ENCODE data around the gene SLC16A3.
A peak's percentile ranks its signal among the peaks of the same experiment; 100 is the strongest.

Gene SLC16A3

DNA sequence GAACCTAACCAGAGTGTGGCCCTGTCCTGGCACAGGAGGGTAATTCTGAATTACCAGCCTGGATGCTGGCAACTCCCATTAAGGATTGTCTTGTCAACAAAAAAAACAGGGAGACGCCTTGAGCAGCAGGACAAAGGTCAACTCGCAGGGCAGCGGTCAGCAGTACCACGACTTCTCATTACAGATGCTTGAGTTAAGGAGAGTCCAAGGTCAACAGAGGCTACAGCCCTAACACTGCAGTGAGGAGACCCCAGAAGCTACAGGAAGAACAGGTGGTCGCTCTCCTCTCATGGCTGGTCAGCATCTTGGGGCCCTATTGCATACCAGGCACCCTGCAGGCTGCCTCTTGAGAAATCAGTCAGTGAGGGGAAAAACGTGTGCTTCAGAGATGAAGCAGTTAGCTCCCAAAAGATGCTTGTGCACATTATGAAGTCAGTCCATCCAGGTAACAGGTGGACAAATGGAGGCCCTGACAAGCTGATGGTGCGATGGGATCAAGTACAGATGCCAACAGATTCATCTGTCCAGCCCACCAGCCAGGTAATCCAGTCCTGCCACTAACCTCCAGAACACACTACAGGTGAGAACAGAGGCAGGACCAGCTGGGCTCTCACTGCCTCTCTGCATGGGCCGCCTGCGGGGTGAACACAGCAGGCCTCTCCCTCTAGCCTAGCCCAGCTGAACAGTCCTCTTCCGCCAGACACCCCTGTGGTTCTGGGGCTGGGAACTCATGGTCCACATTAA is 40.5 kb downstream of the SLC16A3 start:
- no peak for DNase-seq (ENCODE audit: low read depth in 2 of 2)

DNA sequence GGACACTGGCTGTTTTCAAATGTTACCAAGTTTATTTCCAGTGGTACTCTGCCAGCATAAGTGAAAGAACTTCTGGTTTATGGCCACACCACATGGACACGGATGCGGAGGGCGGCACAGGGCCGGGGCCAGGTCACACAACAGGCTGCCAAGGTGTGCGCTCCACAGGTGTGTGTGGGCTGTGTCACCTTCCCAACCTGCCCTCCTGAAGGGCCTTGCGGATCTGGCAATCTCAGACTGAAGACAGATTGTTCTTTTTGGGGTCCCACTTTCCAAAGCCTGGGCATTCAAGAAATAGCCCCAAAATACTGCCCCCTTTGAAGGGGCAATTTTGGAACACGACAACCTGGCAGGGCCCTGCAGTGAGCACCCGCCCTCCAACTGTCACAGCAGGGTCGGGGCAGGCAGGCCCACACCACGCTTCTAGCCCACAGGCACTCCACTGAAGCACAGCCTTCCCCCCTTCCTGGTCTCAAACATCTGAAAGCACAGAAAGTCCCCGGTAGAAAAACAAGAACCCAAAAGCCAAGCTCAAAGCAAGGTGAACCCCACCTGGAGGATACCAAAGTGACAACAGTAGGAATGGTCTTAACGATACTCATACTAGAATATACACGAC is 41.1 kb downstream of the SLC16A3 start:
- DNase-seq (ENCODE audit: low read depth in 2 of 2), result no peak

DNA sequence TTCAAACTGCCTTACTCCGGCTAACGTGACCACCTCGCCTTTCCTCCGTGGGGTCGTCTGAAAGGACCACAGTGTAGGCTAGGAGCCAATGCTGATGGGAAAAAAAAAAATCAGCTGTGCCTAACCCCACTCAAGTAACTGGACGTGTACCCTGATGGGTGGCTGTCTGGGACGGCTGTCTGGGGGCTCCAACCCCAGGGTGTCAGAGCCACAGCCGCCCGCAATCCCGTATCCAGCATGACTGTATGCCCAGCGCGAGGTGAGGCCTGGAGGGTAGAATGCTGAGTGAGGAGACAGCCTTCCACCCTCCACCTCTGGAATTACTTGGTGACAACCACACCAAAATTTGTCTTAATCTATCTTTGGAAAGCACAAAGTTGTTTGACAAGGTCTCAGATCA is 41.8 kb downstream of the SLC16A3 start:
- no peak for DNase-seq (ENCODE audit: low read depth in 2 of 2)

DNA sequence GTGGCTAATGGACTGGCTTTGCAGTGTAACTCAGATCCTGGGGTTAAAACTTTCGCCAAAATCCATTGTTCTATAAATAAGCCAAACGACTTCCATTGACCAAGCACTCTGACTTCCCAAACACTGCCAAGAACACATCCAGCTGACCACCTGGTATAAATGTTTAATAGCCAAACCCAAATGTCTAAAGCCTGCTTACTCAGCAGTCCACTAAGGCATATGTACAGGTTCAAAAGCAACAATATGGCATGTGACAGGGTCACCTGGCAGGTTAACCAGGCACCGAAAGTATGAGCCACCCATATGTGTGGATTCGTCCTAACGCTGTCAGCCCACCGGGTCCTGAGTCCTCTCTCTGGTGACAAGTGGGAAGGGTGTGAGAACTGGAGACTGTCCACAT is 42.6 kb downstream of the SLC16A3 start:
- DNase-seq (ENCODE audit: low read depth in 2 of 2), result no peak

DNA sequence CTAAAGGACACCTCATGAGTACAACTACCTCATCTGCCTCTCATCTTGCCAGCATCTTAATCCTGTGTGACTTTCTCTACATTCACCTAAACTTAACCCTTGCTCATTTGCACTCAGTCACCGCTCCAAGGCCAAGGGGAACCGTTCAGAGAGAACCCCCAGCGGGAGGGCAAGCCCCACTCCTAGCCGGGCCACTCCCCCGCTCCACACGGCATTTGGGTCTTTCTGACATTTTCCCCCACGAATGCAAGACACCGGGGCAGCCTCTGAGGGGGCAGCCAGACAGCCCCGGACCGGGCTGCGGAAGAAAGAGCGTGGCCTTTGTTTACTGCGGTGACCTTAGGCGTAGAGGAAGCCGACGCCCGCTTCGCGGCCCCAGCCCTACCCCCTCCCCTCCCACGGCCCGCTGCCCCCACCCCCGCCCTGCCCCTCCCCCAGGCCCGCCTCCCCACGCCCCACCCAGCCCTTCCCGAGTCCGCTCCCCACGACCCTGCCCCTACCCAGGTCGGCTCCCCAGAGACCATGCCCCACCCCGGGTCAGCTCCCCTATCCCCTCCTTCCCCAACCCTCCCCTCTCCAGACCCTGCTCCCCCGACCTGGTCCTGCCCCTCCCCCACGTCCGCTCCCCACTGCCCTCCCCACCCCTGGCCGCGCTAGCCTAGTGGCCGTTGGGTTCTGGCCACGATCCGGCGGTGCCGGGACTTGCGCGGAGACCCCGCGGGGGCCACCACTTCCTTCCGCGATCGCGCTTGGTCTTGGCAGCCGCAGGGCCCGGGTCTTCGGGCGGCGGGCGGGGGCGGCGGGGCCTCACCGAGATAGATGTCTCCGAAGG is 43.9 kb downstream of the SLC16A3 start:
- DNase-seq (ENCODE audit: low read depth in 2 of 2), result no peak

DNA sequence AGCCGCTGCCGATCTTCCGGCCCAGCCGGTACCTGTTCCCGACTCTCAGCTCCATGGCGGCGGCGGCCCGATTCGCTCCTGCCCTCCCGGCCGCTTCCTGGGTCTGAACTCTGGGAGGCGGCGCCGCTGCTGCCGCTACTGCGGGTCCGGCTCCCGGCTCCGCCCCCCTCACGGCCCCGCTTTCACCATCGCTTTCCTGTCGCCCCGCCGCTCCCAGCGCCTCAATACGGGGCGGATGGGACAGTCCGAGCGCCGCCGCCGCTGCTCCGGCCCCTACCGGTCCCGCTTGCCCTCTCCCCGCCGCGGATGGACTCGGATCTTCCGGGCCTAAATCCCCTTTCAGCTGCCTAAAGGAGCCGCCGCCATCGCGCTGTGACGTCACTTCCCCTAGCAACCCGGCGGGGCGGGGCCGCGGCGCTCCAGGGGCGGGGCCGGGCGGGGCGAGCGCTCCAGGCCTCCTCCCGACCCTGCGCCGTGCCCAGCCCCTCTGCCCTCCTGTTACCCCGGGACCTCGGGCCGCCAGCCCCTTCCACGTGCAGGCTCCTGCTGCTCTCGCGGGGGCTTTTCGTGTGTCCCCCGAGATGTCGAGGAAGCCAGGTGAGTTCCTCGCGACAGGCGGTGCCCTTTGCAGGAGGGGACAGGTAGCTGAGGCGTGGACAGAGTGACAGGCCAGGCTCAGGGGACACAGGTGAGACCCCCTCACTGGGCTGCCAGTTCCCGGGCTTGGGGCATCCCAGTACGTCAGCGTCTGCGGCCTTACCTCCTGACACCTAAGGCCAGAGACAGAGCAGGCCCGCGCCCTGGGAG is 44.7 kb downstream of the SLC16A3 start, which contains the start of gene CSNK1D:
TSS of gene CSNK1D (minus strand) at position 374 of the 807 bp plus-strand sequence. CDS start at position 55, 319 bp downstream.
- DNase-seq (ENCODE audit: low read depth in 2 of 2), result peak; percentile 89 to 90

DNA sequence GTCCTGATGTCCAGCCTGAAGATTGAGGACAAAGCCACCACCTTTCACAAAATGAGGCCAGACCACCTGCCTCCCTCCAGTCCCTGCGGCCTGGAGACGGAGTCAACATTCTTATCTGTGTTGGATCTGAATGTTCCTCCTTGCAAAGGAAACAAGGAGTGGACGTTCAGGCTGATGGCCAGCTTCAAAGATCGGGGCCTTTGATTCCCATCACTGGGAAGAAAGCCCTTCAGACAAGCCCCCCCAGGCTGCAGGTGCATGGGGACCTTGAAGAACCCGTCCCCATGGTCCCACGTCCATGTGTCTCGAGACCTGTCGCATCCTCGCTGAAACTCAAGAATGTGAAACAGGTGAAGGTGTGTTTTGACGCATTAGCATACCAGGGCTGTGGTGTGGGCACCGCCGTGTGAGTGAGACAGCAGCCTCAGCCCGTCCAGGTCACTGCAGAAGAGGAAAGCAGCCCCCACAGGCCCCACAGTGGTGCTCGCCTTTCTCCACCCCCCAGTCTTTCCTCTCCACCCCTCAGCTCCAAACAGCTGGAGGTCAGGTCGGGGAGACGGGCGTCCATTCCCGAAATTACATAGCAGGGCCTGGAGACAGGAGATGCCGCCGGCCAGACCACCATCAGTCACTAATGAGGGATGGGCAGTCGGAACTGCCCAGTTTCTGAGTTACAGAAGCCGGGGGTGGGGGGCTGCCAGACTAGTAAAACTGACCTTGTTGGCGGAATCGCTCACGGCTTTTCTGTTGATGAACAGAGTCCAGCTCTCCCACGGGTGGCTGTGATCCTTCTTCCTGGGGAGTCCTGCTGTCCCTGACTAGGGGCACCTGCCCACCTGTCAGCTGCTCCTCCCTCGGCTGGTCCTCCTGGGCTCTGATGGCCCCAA is 45.5 kb downstream of the SLC16A3 start:
- DNase-seq (ENCODE audit: low read depth in 2 of 2), result no peak

DNA sequence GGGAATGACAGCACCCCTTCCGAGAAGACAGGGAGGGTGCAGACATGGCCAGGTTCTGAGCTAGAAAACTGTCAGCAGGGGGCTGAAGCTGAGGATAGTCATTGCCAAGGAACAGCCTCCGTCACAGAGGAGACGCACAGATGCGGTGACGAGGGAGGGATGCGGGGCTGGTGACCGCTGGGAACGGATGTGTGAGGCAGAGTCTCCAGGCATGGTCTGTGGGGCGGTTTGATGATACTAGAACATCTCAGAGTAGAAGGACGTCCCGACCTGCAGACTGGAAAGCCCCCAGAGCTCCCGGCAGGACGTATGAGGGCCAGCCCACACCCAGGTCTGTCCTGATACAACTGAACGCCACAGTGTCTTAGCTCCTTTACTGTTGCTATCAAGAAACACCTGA is 46.5 kb downstream of the SLC16A3 start:
- no peak for DNase-seq (ENCODE audit: low read depth in 2 of 2)

DNA sequence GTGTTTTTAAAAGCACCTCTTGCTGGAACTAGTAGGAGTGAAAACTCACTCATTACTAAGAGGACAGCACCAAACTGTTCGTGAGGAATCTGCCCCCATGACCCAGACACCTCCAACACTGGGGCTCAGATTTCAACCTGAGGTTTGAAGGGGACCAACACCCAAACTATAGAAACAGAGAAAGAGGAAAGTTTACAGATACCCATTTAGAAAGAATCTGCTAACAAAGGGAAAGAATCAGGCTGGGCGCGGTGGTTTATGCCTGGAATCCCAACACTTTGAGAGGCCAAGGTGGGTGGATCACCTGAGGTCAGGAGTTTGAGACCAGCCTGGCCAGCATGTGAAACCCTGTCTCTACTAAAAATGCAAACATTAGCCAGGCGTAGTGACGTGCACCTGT is 48.1 kb downstream of the SLC16A3 start:
- DNase-seq (ENCODE audit: low read depth in 2 of 2), result no peak

DNA sequence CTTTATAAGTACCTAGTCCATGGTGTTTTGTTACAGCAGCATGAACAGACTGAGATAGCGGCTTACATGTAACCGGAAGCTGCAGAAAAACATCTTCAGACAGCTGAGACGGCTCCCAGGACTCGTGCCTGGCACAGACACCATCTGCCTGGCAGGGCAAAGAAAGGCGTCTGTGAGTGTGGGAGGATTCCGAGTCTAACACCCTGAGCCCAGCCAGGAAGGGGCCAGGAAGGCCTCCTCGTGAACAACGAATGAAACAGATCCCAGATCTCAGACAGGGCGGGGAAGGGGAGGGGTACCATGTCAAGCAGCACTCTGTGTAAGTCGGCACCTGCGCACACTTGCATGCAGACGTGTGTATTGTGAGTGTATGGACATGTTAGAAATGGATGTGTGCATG is 49.0 kb downstream of the SLC16A3 start:
- no peak for DNase-seq (ENCODE audit: low read depth in 2 of 2)

DNA sequence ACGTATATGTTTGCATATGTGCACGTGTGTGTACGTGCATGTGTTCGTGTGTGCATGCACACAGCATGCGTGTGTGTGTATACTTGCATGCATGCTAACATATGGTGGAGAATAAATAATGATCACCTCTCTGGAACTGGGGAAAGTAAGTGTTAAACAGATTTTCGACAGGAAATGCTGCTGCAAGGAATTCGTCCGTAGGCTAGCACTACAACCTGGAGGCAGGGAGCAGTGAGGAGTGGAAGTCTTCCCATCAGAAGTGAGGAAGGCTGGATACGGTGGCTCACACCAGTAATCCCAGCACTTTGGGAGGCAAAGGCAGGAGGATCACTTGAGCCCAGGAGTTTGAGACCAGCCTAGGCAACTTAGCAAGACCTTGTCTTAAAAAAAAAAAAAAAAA is 49.5 kb downstream of the SLC16A3 start:
- DNase-seq (ENCODE audit: low read depth in 2 of 2), result no peak

DNA sequence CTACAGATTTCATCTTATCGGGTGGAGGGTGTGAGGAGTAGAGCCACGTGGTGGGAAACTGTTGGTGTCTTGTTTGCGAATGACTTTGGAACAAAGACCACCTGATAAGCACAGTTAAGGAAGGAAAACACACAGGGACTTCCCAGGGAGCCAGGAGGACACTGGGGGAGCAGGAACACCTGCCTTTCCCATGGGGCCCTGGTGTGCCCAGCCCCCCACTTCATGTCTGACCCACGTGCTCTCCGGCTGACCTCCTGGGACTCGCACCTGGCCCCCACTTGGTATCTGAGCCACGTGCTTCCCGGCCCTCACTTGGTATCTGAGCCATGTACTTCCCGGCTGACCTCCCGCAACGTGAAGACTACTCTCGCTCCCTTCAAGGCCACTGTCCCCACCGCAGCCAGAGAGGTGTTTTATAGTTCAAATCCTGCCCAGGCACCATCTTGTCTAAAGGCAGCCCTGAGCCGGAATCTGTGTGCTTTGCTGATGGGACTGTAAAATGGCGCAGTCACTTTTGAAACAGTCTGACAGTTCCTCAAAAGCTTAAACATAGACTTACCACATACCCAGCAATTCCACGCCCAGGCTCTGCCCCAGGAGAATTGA is 50.0 kb downstream of the SLC16A3 start:
- no peak for DNase-seq (ENCODE audit: low read depth in 2 of 2)

DNA sequence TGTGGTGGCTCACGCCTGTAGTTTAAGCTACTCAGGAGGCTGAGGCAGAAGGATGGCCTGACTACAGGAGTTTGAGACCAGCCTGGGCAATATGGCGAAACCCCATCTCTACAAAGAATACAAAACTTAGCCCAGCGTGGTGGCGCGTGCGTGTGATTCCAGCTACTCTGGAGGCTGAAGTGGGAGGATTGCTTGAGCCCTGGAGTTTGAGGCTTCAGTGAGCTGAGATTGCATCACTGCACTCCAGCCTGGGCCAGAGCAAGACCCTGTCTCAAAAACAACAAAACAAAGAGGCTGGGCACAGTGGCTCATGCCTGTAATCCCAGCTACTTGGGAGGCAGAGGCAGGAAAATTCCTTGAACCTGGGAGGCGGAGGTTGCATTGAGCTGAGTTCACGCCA is 51.7 kb downstream of the SLC16A3 start:
- no peak for DNase-seq (ENCODE audit: low read depth in 2 of 2)

DNA sequence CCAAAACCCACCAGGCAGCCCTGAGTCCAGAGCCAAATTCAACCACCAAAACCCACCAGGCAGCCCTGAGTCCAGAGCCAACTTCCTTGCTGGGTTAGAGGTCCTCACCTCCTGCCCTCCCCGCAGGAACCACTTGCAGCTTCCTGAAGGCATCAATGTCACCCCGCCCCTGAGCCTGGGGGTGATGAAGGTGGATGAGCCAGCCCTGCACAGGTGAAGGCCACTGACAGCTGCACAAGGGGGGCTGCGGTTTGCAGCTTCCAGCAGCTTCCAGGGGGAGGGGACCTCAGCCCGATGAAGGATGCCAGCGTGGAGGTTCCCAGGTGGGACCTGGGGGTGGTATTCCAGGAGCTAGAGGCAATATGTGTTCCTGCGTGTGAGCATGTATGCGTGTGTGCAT is 52.2 kb downstream of the SLC16A3 start:
- no peak for DNase-seq (ENCODE audit: low read depth in 2 of 2)

DNA sequence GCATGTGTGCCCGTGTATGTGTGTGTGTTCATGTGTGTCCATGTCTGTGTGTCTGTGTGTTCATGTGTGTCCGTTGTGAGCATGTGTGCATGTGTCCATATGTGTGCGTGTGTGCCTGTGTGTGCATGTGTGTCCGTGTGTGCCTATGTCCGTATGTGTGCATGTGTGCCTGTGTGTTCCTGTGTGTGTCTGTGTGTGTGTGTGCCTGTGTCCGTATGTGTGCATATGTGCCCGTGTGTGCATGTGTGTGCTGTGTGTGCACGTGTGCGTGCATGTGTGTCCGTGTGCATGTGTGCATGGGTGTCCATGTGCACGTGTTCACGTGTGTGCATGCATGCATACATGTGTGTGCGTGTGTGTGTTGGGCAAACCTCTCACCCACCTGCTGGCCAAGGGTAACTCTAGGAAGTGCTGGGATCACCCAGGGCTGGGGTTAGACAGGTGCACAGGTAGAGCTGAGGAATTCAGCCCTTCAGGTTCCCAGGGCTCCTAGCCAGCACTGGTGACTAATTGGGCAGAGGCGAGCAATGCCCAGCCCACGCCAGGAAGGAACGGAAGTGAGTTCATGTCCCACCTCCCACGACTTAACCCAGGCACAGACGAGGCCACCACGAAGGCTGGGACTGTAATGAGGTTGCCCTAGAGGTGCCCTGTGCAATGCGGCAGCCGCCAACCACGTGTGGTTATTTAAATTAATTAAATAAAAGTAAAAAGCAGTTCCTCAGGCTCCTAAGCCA is 52.8 kb downstream of the SLC16A3 start:
- DNase-seq (ENCODE audit: low read depth in 2 of 2), result no peak

DNA sequence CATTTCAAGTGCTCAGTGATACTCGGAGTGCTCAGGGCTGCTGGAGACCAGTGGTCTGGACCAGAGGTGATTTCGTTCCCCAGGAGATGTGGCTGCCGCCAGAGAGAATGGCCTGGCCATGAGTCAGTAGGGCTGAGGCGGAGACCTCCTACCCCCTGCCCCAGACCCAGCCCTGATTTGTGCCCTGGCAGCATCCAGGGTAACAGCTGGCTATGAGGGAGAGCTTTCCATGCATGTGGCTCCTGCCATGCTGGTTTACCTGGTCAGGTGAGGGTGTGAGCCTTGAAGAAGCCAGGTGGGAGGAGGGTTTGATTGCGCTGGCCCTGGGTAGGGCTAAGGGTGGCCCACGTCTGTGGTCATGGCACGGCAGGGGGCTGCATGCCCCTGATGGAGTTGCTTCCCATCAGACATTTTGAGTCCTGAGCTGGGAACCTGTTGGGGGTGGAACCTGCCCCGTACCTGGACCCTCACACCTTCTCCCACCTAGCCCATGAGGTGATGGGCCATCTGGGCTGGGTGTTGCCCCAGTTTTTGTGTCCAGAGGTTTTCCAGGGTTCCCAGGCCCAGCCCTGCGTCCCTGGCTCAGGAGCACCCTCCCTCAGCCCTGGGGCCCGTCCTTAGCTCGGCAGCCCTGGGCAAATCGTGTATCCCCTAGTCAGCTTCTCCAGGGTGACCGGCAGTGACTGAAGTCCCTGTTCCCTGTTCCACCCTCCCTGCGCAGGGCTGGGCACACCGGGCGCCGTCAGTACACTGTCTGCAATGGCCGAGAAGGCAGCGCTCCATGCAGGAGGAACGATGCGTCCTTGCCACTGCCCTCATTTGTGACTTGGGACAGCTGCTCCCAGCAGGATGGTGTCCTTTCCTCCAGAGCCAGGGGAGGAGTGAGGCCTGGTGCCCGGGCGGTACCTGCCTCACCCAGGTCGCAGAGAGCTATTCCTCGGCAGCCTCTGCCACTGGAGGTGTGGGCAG is 53.7 kb downstream of the SLC16A3 start:
- DNase-seq (ENCODE audit: low read depth in 2 of 2), result no peak

DNA sequence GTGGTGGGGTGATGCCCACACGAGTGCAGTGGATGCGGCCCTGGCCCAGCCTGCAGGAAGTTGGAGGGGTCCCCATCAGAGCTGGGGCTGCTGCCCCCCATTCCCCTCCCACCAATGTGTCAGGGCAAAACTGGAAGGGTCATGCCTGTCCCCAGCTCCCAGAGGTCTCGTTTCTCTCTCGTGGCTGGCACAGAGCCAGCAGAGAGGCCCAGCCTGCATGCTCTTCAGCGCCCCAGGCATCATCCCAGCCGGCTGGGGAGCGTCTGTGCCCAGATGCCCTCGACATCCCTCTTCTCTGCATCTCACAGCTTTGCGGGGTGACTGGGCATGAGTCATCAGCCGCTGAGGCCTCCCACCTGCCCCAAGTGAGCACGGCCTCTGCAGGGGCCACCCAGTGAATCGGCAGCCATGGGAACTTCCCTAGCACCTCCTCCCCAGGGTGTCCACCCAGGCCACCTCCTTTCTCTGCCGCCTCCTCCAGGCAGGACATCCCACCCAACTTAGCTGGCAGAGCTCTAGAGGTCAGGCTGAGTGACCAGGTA is 54.4 kb downstream of the SLC16A3 start:
- DNase-seq (ENCODE audit: low read depth in 2 of 2), result no peak

DNA sequence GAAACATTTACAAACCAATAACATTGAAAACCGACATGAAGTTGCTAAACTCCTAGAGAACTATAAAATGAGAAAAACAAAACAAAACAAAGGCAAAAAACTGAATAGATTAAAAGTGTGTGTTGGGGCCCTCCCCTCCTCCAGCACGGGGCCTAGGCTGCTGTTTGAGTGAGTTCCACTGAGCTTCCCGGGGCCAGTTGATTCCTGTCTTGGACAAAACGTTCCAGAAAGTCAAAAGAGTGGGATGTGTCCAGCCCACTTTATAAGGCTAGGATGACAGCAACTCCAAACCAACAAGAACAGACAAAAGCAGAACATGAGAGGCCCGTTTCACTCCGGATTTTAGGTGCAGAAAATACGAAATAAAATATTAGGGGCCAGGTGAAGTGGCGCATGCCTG is 56.3 kb downstream of the SLC16A3 start:
- DNase-seq (ENCODE audit: low read depth in 2 of 2), result no peak
